Neural cell (in vitro differentiated cells): ENCODE measurements around the gene CMKLR1. TPM values are rescaled to one million over a fixed set of nuclear protein-coding genes. Genes with fewer than 3 reads are reported as not detected.

Source experiments
- H2AFZ ChIP-seq: fragments of 200-600, 300-800 bp; sonication (generic), shearing (Covaris generic); 2 replicates; pipeline ENCODE4 v1.6.0; 2014; ENCODE audit warnings: low read depth, mild to moderate bottlenecking, antibody characterized with exemption, low read length, moderate library complexity
- H3F3A ChIP-seq: fragments of 200-600 bp; shearing (Covaris generic); 2 replicates; pipeline ENCODE4 v1.6.1; 2016; ENCODE audit warnings: mild to moderate bottlenecking, moderate library complexity, mixed read lengths, antibody characterized with exemption, low read length; ENCODE audit not compliant: insufficient read depth, poor library complexity, severe bottlenecking
- H3K27ac ChIP-seq: fragments of 200-600, 300-800 bp; sonication (generic), shearing (Covaris generic); 2 replicates; pipeline ENCODE4 v1.5.1; 2014; ENCODE audit warnings: mild to moderate bottlenecking, low read length, moderate library complexity
- H3K27me3 ChIP-seq: fragments of 300-800, 200-600 bp; sonication (generic), shearing (Covaris generic); 2 replicates; pipeline ENCODE4 v1.6.0; 2014; ENCODE audit warnings: mild to moderate bottlenecking, low read depth, low read length, moderate library complexity; ENCODE audit not compliant: insufficient read depth
- H3K36me3 ChIP-seq: fragments of 300-800, 200-600 bp; sonication (generic), shearing (Covaris generic); 2 replicates; pipeline ENCODE4 v1.5.1; 2014; ENCODE audit warnings: mild to moderate bottlenecking, antibody characterized with exemption, low read length, moderate library complexity; ENCODE audit not compliant: insufficient read depth
- H3K4me2 ChIP-seq: fragments of 300-800, 200-600 bp; sonication (generic), shearing (Covaris generic); 2 replicates; pipeline ENCODE4 v1.6.0; 2014; ENCODE audit warnings: mild to moderate bottlenecking, low read length
- H3K4me3 ChIP-seq: fragments of 300-800, 200-600 bp; sonication (generic), shearing (Covaris generic); 2 replicates; pipeline ENCODE4 v1.5.1; 2014; ENCODE audit warnings: mild to moderate bottlenecking, low read length, moderate library complexity
- H3K79me2 ChIP-seq: fragments of 200-600 bp; shearing (Covaris generic); replicated peaks from 2 replicates; pipeline ENCODE4 v1.6.0; 2014; ENCODE audit warnings: mild to moderate bottlenecking, low read length, moderate library complexity; ENCODE audit not compliant: insufficient read depth
- H3K9ac ChIP-seq: fragments of 300-800, 200-600 bp; sonication (generic), shearing (Covaris generic); 2 replicates; pipeline ENCODE4 v1.6.1; 2016; ENCODE audit warnings: mild to moderate bottlenecking, low read length, mixed read lengths
- H3K9me2 ChIP-seq: fragments of 200-600 bp; shearing (Covaris generic); 2 replicates; pipeline ENCODE4 v1.6.1; 2016; ENCODE audit warnings: mild to moderate bottlenecking, low read length, mixed read lengths; ENCODE audit not compliant: insufficient read depth
- H3K9me3 ChIP-seq: fragments of 200-600, 300-800 bp; sonication (generic), shearing (Covaris generic); 2 replicates; pipeline ENCODE4 v1.6.1; 2016; ENCODE audit warnings: mild to moderate bottlenecking, mixed run types, low read length, moderate library complexity, mixed read lengths
- H4K20me1 ChIP-seq: fragments of 200-600 bp; shearing (Covaris generic); 2 replicates; pipeline ENCODE4 v1.6.1; 2016; ENCODE audit warnings: mild to moderate bottlenecking, mixed run types; ENCODE audit not compliant: insufficient read depth
- EP300 ChIP-seq: fragments of 450-650 bp; conservative IDR thresholded peaks from 2 replicates; pipeline ENCODE4 v1.6.1; 2014; ENCODE audit warnings: antibody characterized with exemption, mild to moderate bottlenecking, moderate library complexity; ENCODE audit not compliant: poor library complexity, severe bottlenecking
- EZH2 ChIP-seq: fragments of 200-600, 300-800 bp; shearing (Covaris generic), sonication (generic); IDR thresholded peaks from 2 replicates; pipeline ENCODE4 v1.6.1; 2014; ENCODE audit warnings: antibody characterized with exemption, low read length, borderline replicate concordance, mild to moderate bottlenecking; ENCODE audit not compliant: insufficient read depth, poor library complexity, severe bottlenecking
- MXI1 ChIP-seq: fragments of 450-650 bp; conservative IDR thresholded peaks from 2 replicates; pipeline ENCODE4 v1.6.1; 2014; ENCODE audit warnings: antibody characterized with exemption, mild to moderate bottlenecking; ENCODE audit not compliant: poor library complexity, severe bottlenecking
- POLR2AphosphoS5 ChIP-seq: IDR thresholded peaks from 2 replicates; pipeline ENCODE4 v1.6.1; 2012
- RAD21 ChIP-seq: fragments of 450-650 bp; conservative IDR thresholded peaks from 2 replicates; pipeline ENCODE4 v1.6.1; 2014; ENCODE audit warnings: antibody characterized with exemption, mild to moderate bottlenecking, moderate library complexity
- SMC3 ChIP-seq: fragments of 450-650 bp; conservative IDR thresholded peaks from 2 replicates; pipeline ENCODE4 v1.6.1; 2014; ENCODE audit warnings: antibody characterized with exemption, mild to moderate bottlenecking, moderate library complexity; ENCODE audit not compliant: poor library complexity
- TAF1 ChIP-seq: IDR thresholded peaks from 2 replicates; pipeline ENCODE4 v1.6.1; 2012; ENCODE audit warnings: low read depth
- polyA plus RNA-seq: library from polyadenylated mRNA; depleted of rRNA; stranded (reverse); fragments of >200 nt; gene quantifications from 2 replicates; pipeline ENCODE4 v1.2.3, GENCODE V29; 2014
- TF ChIP-seq, protein P1 (sequence below): fragments of 450-650 bp; IDR thresholded peaks from 2 replicates; pipeline ENCODE4 v1.5.1; 2014; ENCODE audit warnings: antibody characterized with exemption, mild to moderate bottlenecking, moderate library complexity; ENCODE audit not compliant: poor library complexity, severe bottlenecking
- TF ChIP-seq, protein P2 (sequence below): IDR thresholded peaks from 2 replicates; pipeline ENCODE4 v1.6.1; 2012; ENCODE audit warnings: borderline replicate concordance

CMKLR1 gene
- polyA plus RNA-seq, 1 donor from 2014 or later: 0.06 TPM

DNA sequence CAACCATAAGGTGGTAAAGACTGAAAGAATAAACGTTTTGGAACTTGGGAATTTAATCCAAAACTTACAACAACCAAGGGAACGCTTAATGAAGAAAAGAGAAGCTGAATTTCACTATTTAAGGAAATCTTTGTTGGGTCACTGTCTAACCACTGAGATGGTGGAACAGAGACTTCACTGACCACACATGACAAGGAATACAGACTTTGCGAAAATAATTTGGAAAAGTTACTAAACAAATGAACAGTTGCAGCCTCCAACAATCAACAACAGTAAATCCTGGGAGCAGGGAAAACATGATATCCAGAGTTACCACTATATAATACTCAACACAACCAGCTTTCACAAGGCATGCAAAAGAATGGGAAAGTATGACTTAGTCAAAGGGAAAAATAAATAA, 79.1 kb downstream of the CMKLR1 start:
- Histone ChIP-seq H3K27ac (no peak overlapping the region), H3F3A (no peaks in the 10 kb centered on the region), H3K9me2 (no peaks in the 10 kb centered on the region), H3K9ac (no peak overlapping the region), H2AFZ (no peak overlapping the region), H4K20me1 (no peaks in the 10 kb centered on the region), H3K27me3 (no peaks in the 10 kb centered on the region), H3K4me3 (no peak overlapping the region), H3K4me2 (no peak overlapping the region), H3K9me3 (no peaks in the 10 kb centered on the region), H3K79me2 (no peaks in the 10 kb centered on the region), H3K36me3 (no peaks in the 10 kb centered on the region)
- TF ChIP-seq, protein P1, sequence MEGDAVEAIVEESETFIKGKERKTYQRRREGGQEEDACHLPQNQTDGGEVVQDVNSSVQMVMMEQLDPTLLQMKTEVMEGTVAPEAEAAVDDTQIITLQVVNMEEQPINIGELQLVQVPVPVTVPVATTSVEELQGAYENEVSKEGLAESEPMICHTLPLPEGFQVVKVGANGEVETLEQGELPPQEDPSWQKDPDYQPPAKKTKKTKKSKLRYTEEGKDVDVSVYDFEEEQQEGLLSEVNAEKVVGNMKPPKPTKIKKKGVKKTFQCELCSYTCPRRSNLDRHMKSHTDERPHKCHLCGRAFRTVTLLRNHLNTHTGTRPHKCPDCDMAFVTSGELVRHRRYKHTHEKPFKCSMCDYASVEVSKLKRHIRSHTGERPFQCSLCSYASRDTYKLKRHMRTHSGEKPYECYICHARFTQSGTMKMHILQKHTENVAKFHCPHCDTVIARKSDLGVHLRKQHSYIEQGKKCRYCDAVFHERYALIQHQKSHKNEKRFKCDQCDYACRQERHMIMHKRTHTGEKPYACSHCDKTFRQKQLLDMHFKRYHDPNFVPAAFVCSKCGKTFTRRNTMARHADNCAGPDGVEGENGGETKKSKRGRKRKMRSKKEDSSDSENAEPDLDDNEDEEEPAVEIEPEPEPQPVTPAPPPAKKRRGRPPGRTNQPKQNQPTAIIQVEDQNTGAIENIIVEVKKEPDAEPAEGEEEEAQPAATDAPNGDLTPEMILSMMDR: no peak
- no peak for TF ChIP-seq RAD21
- TF ChIP-seq MXI1: no peak
- TF ChIP-seq SMC3: no peak
- no peak for TF ChIP-seq EP300
- TF ChIP-seq, protein P2, sequence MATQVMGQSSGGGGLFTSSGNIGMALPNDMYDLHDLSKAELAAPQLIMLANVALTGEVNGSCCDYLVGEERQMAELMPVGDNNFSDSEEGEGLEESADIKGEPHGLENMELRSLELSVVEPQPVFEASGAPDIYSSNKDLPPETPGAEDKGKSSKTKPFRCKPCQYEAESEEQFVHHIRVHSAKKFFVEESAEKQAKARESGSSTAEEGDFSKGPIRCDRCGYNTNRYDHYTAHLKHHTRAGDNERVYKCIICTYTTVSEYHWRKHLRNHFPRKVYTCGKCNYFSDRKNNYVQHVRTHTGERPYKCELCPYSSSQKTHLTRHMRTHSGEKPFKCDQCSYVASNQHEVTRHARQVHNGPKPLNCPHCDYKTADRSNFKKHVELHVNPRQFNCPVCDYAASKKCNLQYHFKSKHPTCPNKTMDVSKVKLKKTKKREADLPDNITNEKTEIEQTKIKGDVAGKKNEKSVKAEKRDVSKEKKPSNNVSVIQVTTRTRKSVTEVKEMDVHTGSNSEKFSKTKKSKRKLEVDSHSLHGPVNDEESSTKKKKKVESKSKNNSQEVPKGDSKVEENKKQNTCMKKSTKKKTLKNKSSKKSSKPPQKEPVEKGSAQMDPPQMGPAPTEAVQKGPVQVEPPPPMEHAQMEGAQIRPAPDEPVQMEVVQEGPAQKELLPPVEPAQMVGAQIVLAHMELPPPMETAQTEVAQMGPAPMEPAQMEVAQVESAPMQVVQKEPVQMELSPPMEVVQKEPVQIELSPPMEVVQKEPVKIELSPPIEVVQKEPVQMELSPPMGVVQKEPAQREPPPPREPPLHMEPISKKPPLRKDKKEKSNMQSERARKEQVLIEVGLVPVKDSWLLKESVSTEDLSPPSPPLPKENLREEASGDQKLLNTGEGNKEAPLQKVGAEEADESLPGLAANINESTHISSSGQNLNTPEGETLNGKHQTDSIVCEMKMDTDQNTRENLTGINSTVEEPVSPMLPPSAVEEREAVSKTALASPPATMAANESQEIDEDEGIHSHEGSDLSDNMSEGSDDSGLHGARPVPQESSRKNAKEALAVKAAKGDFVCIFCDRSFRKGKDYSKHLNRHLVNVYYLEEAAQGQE: no peak
- TF ChIP-seq POLR2AphosphoS5: no peak
- TF ChIP-seq TAF1: no peak
- no peak for TF ChIP-seq EZH2

DNA sequence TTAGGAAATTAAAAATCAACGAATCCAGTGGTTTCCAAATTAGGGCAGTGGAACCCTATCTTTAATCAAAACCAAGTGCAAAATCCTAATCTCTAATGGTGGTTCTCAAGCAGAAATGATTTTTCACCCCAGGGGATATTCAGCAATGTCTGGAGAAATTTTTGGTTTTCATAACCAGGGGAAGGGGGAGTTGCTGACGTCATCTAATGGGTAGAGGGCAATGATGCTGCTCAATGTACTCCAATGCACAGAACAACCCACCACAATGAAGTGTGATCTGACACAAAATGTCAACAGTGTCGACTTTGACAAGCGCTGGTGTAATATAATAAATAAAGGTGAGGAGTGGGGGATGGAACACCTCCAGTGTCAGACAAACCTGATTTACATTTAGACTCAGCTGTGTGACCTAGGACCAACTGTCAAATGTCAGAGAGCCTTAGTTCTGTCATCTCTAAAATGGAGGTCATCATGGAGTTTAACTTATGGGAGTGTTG, 81.5 kb downstream of the CMKLR1 start:
- TF ChIP-seq RAD21 (peak; percentile 10), MXI1 (no peak), EP300 (peak; percentile 79), SMC3 (no peak), POLR2AphosphoS5 (peak; percentile 56)
- TF ChIP-seq, protein P1: no peak
- no peaks in the 10 kb centered on the region for H3K27me3 ChIP-seq

More for the DNA sequence above, 81.5 kb downstream of the CMKLR1 start:
- H3K79me2 ChIP-seq: no peaks in the 10 kb centered on the region
- no peaks in the 10 kb centered on the region for H4K20me1 ChIP-seq
- peak overlapping the region; percentile 97 for H3K27ac ChIP-seq
- no peaks in the 10 kb centered on the region for H3K36me3 ChIP-seq
- peak overlapping the region; percentile 72 for H3K9ac ChIP-seq
- H2AFZ ChIP-seq: no peak overlapping the region
- H3K4me3 ChIP-seq: peak overlapping the region; percentile 42
- peak overlapping the region; percentile 58 for H3K4me2 ChIP-seq
- H3K9me3 ChIP-seq: no peaks in the 10 kb centered on the region
- H3K9me2 ChIP-seq: no peaks in the 10 kb centered on the region
- no peaks in the 10 kb centered on the region for H3F3A ChIP-seq
